ENCODE results near the gene ESX1. TPM values are rescaled to one million over a fixed set of nuclear protein-coding genes. Genes with fewer than 3 reads are reported as not detected.

The ESX1 gene
- total and polyA plus RNA-seq, 11 donors, result not detected

DNA sequence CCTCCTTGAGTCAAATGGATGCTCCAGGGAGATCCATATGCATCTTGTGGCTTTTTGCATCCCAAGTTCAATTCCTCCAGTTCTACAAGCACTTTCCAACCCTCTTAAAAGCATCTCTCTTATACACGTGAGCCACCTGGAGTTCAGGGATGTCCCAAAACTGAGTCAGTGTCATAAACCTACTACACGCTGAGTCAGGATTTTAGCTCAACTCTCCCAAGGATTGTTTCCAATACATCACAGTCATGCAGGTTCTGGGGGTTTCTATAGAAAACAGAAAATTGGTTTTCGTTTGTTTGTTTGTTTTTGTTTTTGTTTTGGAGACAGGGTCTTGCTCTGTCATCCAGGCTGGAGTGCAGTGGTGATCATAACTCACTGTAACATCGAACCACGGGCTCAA lies 25.9 kb upstream of the ESX1 start:
- no peak for ATAC-seq
- intact Hi-C loops (cut with DNase I), result no loop called here

DNA sequence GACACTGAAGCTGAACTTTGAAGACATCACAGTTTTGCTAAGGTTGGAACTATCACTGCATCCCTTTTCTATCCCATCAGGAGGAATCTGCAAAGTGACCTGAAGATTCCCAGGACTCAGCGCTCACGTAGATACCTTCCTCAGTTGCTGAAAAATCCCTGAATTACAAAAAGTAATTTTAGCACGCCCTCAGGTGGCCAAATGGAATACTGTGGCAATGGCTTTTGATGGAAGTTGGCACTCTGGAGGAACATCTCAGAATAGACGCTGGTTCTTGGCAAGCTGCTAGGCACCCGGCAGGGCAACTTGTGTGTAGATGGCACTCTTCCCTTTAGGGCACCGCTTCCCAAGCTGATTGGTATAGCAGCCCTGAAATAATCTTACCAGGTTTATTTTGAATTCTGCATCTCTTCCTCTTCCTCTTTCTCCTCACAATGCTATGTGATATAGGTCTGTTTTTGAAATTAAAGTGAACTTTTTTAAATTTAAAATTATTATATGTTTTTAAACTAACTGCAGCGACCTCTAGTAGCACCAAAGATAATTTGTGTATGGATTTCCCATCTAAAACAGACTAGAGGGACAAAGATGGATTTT lies 16.3 kb upstream of the ESX1 start:
- no peaks in the 10 kb centered on the region for H3K36me3 ChIP-seq
- no peaks in the 10 kb centered on the region for H3K9me3 ChIP-seq
- TF ChIP-seq CTCF (IDR thresholded peaks at IDR 0.05) (peak; percentile 35 to 64 (median 52)), POLR2A (IDR thresholded peaks at IDR 0.05) (no peak)
- no peak overlapping the region for H3K27ac ChIP-seq
- ATAC-seq (peak; percentile 64 to 86 (median 82)), DNase-seq (peak in 4 of 5 donors; percentile 15 to 61 (median 44))
- peaks cover 0 to 37% (median 0%) of the 10 kb centered on the region in 9 donors for H3K27me3 ChIP-seq
- intact Hi-C loops (cut with DNase I), result loop anchor here in 2 of 10 donors (2.0 to 10.0 kb wide), 2 partner anchors 74 to 76 kb away; no protein-coding TSS in a partner anchor
- H3K4me3 ChIP-seq, result peak overlapping the region in 7 of 12 donors; percentile 20 to 42 (median 26)
- WGBS, 4 donors, result 1 to 5% (median 2%) methylated on average over 7 of the region's 7 CpGs
- H3K4me1 ChIP-seq, result no peaks in the 10 kb centered on the region

More for the DNA sequence above, 25.9 kb upstream of the ESX1 start:
- WGBS, 4 donors, result 74 to 89% (median 82%) methylated on average over 5 of the region's 5 CpGs
- DNase-seq, result no peak
- TF ChIP-seq POLR2A (IDR thresholded peaks at IDR 0.05) (no peak), CTCF (IDR thresholded peaks at IDR 0.05) (no peak)
- Histone ChIP-seq H3K27ac (no peak overlapping the region), H3K27me3 (peaks cover 0 to 4% (median 0%) of the 10 kb centered on the region in 9 donors), H3K36me3 (no peaks in the 10 kb centered on the region), H3K9me3 (no peaks in the 10 kb centered on the region), H3K4me3 (no peak overlapping the region), H3K4me1 (peaks cover 0 to 10% (median 0%) of the 10 kb centered on the region in 12 donors)

DNA sequence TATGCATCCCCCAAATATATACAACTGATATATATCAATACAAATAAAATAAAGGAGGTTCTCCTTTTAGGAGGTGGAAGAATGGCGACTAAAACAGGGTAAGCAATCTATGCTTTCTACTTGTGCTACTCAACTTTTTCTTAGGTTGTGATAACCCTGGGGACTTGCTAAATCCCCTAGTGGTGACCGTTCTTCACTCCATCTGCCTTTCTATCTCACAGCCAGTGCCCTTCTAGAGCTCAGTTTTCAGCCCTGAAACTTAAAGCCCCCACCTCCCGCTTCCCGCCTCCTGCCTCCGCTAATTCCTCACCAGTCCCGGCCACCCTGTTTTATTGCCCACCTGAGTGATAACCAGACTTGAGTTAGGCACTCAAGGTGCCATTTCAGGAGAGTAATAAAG lies 15.5 kb upstream of the ESX1 start:
- TF ChIP-seq CTCF (IDR thresholded peaks at IDR 0.05) (no peak), POLR2A (IDR thresholded peaks at IDR 0.05) (no peak)
- no peak for DNase-seq
- Histone ChIP-seq H3K27me3 (peaks cover 0 to 37% (median 0%) of the 10 kb centered on the region in 9 donors), H3K4me1 (no peaks in the 10 kb centered on the region), H3K27ac (no peak overlapping the region), H3K36me3 (no peaks in the 10 kb centered on the region), H3K9me3 (no peaks in the 10 kb centered on the region), H3K4me3 (no peak overlapping the region)
- intact Hi-C loops (cut with DNase I), result loop anchor here in 2 of 10 donors (2.0 to 10.0 kb wide), 2 partner anchors 73 to 75 kb away; no protein-coding TSS in a partner anchor
- ATAC-seq, result no peak
- 39 to 55% (median 42%) methylated on average over 6 of the region's 6 CpGs for WGBS, 4 donors

- no peak for ATAC-seq
- Histone ChIP-seq H3K36me3 (no peaks in the 10 kb centered on the region), H3K9me3 (peaks cover 0 to 9% (median 0%) of the 10 kb centered on the region in 12 donors), H3K27me3 (peaks cover 0 to 79% (median 34%) of the 10 kb centered on the region in 9 donors), H3K4me1 (peaks cover 0 to 19% (median 0%) of the 10 kb centered on the region in 12 donors), H3K27ac (no peak overlapping the region), H3K4me3 (no peak overlapping the region)
- no peak for DNase-seq
- TF ChIP-seq POLR2A (IDR thresholded peaks at IDR 0.05) (no peak), CTCF (IDR thresholded peaks at IDR 0.05) (no peak)
- intact Hi-C loops (cut with DNase I), result no loop called here
- WGBS, 4 donors, result 4 to 25% (median 14%) methylated on average over 13 of the region's 13 CpGs
Observed at GRCh38 chrX:104255465-104255864, 732 bp upstream of the ESX1 start.

Measured in heart left ventricle (tissue), 16 donors.